IPS-NIHi11 (cell line): Measurements from ENCODE around the gene SMNDC1.
"Not testable (repeated sequence)": the region's sequence is repeated elsewhere in the genome, so short reads cannot be mapped to it uniquely, and the experiment has no call there.

ENCODE experiments used
- DNase-seq: peaks from one replicate; pipeline ENCODE4 v3.0.0; 2012; ENCODE audit warnings: mixed read lengths, low spot score

The SMNDC1 gene

DNA sequence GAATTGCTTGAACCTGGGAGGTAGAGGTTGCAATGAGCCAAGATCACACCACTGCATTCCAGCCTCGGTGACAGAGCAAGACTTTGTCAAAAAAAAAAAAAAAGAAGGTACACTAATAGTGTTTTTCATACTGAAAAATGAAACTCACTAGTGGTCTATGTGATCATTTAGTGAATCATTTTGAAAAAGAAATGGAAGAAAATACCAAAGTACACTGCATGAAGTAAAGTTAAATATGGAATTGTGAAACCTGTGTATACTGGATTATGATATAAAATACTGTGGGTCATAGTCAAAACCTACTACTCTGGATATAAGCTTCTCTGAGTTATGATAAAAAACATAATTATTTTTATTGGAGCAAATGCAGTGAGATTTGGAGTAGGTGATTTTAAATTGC lies 55.2 kb downstream of the SMNDC1 start:
- not testable (repeated sequence) for DNase-seq

DNA sequence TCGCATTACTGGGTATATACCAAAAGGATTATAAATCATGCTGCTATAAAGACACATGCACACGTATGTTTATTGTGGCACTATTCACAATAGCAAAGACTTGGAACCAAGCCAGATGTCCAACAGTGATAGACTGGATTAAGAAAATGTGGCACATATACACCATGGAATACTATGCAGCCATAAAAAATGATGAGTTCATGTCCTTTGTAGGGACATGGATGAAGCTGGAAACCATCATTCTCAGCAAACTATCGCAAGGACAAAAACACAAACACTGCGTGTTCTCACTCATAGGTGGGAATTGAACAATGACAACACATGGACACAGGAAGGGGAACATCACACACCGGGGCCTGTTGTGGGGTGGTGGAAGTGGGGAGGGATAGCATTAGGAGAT lies 56.9 kb downstream of the SMNDC1 start:
- DNase-seq, result not testable (repeated sequence)

DNA sequence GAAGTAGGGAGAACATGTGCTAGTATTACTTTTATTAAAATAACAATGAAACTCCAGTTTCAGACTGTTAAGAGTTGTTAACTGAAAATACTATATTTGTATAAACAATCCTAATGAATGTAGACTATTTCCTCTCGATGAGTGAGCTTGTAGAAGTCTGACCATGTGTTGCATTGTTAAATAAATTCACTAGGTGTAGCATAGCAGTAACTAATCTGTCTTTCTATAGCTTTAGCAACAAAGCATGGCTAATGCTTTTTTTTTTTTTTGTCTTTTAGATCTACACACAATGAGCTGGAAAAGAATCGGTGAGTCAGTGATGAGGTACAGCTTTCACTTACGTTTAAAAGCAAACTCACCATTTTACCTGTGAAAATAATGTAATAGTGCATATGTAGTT lies 60.2 kb downstream of the SMNDC1 start:
- no peak for DNase-seq

DNA sequence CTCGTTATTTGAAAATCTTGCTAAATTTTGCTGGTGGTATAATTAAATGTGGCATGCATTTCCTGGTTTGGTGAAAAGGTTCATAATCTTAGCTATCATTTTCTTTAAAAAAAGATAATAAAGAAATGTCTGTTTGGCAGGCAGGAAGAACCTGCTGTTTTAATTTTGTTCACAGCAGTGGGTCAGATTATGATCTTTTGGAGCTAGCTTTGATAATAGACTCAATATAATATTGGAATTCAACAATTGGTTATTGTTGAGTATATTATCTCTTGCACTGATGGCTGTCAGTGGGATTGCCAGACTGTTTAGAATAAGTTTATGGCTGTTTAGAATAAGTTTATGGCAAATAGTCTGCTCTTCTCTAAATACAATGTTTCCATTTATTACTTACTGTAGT lies 62.2 kb downstream of the SMNDC1 start:
- DNase-seq, result no peak

DNA sequence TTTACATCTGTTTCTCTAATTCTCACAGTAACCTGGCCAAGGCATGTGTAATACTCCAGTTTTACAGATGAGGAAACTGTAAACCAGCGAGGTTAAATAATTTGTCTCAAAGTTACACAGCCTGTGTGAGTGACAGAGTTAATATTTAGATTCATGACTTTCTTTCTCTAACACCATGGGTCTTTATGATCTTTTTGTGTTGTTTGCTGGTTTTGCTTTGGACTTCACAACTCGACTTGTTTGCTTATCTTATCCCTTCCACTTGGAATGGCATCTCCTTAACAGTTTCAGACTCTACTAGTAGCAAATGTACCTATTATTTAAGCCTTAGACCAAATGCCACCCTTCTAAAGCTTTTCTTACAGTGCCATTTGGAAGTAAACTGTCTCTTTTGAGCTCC lies 62.9 kb downstream of the SMNDC1 start:
- DNase-seq, result no peak

DNA sequence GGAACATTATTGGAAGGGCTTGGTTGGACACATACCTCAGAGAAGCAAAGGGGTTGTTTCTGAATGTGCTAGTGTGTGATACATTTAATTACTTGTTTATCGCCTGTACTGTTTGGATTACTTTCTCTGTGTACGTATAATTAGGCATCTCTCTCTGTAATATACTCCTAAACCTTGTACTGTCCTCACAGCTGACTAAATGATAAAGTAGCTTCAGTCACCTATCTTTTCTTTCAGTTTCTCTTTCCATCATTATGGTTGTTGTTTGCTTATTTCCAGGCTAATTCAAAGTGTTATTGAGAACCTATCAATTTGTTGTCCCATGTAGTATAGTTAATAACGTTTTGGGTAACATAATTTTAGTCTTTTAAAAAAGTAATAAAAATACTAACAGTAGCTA lies 63.3 kb downstream of the SMNDC1 start:
- DNase-seq, result no peak
